Prostate gland (tissue), 2 donors: Measurements from ENCODE around the gene TBC1D3B.

Experiments used
- CTCF ChIP-seq, 4 experiments: fragments of 200-600 bp in 2 of 4; fragments of 450-650 bp in 2 of 4; sonication (generic) in 2 of 4; IDR thresholded peaks; 1 replicate in 3 of 4; 2 replicates in 1 of 4; pipeline ENCODE4 v1.5.1; 2016 to 2019; ENCODE audit warnings: antibody characterized with exemption in 4 of 4, mild to moderate bottlenecking in 2 of 4, moderate library complexity in 2 of 4
- POLR2A ChIP-seq: fragments of 450-650 bp; IDR thresholded peaks from one replicate; pipeline ENCODE4 v1.6.1; 2016; ENCODE audit warnings: antibody characterized with exemption, mild to moderate bottlenecking
- POLR2AphosphoS5 ChIP-seq: sonication (generic); formaldehyde crosslinking; IDR thresholded peaks from one replicate; pipeline ENCODE4 v1.6.1; 2017; ENCODE audit warnings: antibody characterized with exemption

DNA sequence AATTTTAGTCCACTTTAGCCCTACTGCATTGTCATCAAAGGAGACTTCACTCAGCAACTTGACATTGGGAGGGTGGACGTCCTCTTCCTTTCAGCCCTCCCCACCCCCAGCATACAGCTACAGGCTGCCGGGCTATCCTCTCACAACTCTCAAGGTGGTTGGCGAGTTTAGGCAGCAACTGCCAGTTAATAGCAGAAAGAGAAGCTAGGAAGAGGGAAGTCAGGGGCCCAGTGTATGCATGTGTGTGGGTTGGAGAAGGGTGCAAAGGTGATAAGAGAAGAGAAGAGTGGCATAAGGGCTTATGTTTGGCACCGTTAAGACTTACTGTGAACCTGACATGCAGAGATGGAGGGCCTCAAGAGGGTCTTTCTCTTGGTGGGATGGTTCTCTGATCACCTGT lies 41.0 kb downstream of the TBC1D3B start:
- no peak for TF ChIP-seq CTCF (IDR thresholded peaks at IDR 0.05)
- no peak for TF ChIP-seq POLR2A
- TF ChIP-seq POLR2AphosphoS5: no peak
